GM21619 (cell line): Measurements from ENCODE around the gene NBPF26.
"Not testable (repeated sequence)": the region's sequence is repeated elsewhere in the genome, so short reads cannot be mapped to it uniquely, and the experiment has no call there.

Source experiments
- ATAC-seq: cut with Tn5 transposase; IDR thresholded peaks from one replicate; pipeline ENCODE4 v1.9.1; 2021; ENCODE audit not compliant: unreplicated experiment

Gene NBPF26

DNA sequence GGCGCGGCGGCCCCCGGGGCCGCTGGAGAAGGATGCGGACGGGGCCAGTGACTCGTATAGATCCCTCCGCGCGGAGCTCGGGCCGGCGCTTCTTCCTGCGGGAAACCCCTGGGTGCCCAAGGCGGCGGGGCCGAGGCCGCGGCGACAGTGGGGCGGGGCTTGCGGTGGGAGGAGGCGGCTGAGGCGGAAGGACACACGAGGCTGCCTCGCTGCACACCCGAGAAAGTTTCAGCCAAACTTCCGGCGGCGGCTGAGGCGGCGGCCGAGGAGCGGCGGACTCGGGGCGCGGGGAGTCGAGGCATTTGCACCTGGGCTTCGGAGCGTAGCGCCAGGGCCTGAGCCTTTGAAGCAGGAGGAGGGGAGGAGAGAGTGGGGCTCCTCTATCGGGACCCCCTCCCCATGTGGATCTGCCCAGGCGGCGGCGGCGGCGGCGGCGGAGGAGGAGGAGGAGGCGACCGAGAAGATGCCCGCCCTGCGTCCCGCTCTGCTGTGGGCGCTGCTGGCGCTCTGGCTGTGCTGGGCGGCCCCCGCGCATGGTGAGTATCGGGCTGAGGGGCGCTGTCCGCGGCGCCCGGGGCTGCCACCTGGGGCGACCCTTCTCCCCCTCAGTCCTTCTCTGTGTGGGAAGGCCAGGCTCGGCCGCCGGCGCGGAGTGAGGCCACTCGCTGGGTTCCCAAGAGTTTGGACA lies at the start of gene NBPF26:
Gene NBPF26 (plus strand): TSS at position 231 of the 688 bp plus-strand sequence.
- ATAC-seq, result not testable (repeated sequence)

DNA sequence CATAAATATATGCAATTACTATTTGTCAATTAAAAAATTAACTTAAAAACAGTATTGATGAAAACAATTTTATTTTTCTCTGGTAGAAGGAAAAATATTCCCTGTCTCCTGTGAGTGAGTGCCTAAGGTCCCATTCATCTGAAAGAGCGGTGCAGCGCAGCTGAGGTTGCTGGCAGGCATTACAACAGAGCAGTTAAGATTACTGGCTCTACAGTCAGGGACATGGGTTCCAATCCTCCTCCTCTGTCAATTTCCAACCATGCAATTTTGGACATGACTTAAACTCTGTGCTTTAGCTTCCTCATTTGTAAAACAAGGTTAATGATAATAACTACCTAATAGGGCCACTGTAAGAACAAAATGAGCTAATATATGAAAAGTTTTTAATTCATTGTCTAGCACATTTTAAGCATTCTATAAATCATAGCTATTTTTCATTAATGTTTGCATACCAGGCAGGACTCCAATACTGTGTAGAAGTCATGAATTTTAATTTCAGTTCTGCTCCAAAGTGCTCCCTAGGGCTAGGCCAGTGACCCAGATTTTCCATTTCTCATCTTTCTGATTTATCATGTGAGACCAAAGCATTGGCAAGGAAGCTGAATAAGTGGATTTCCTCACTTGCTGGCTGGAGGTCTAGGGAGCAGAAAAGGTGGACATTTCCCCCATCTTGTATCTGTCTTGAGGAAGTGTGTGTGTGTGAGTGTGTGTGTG lies 43.5 kb upstream of the NBPF26 start:
- ATAC-seq, result not testable (repeated sequence)

DNA sequence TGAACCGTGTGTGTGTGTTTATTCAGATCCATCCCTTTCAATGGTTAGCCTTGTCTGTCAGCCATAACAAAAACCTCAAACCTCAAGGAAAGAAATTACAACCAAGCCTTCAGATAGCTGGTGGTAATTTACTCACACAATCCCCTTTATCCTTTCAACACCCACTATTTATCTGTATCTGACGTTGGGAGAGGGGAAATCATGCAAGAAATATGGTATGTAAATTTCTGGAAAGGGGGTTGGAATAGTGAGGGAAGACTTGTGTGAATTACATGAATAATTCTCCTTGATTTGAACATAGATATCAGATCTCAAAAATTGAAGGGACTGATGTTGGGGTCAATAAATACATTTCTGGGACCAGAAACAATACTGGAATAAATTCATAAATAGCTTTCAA lies 42.8 kb upstream of the NBPF26 start:
- not testable (repeated sequence) for ATAC-seq

DNA sequence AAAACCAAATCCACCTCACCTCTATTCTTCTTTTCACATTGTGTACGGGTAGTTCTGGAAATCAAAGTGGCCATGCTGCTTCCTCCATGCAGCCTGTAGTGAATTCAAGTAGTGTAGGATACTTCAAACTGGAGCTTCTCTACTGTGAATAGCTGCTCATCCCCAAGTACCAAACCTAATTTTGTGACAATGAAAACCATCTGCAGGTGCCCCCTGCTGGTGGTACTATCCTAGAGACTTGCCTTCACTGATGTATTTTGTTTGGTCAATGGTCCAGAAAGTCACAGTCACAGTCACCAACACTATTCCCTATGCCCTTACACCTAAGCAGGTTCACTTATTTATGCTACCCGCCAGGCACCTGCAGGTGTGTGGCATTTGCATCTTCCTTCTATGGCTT lies 39.3 kb upstream of the NBPF26 start:
- ATAC-seq, result not testable (repeated sequence)

DNA sequence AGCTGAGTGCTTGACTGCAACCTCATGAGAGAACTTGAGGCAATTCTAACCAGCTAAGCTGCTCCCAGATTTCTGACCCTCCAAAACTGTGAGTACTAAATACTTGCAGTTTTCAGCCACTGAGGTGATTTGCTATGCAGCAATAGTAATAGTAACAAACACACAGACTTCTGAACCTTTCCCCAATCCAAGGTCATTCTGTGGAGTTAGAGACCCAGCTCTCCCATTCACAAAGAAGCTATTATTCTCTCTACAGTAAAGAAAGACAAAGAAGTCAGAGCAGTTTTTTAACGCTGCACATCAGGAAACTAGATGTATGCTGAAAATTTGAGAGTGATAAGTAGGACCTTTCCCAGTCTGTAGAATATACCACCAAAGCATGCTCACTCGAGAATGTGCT lies 38.1 kb upstream of the NBPF26 start:
- ATAC-seq, result not testable (repeated sequence)

DNA sequence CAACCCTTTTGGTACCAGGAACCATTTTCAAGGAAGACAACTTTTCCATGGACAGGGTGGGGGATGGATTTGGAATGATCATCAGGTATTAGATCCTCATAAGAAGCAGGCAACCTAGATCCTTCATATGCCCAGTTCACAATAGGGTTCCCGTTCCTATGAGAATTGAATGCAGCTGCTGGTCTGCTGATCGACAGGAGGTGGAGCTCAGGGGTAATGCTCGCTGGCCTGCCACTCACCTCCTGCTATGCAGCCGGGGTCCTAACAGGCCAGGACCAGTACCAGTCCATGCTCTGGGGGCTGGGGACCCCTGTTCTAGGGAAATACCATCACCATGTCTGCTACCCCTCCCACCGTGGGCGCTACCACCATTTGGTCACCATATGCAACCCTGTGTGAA lies 36.5 kb upstream of the NBPF26 start:
- not testable (repeated sequence) for ATAC-seq

DNA sequence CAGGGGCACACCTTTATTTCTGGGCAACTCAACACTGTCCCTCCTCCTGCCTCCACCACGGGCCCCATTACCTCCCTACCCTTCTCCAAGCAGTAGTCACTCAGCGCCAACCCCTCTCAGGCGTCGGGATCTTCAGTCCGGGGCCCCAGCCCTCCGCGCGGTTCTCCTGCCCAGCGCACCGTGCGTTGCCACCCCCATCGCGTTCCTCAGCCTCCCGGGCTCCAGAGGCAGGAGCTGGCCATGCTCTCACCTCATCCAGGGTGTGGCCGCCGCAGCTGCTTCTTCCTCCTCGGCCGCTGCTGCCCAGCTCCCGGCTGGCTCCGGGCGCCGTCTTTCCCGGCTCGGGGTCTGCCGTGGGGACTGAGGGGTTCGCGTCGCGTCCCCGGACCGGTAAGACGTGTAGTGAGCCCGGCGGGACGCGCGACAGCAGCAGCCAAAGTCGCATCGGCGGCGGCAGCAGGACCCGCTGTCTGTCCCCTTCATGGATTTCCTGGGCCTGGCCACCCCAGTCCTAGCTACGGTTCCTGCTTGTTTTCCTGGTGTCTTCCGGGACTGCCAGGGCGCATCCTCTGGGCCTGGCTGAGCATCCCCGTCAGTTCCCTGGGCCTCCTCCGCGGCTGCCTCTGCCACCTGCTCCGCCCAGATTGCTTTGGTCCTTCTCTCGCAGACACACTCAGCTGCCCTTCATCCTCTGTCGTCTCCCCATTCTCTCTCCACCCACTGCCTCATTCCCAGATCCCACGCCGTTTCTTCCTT lies 22.8 kb upstream of the NBPF26 start:
- ATAC-seq, result not testable (repeated sequence)

DNA sequence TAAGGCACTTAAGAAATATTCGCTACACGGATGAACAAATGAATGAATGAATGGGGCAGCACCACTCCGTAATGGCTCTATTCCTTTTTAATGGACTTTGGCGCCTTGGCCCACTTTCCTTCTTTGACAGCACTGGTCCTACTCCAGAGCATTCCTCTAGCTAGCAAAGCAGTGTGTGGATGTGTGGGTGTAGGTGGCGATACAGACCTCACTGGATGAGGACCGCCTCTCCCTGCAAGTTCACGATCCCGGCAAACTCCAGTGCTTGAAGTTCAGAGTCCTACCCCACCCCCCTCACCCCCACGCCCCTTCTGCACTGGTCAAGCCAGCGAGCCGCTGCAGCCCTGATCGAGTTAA lies 409 bp upstream of the NBPF26 start:
- not testable (repeated sequence) for ATAC-seq

DNA sequence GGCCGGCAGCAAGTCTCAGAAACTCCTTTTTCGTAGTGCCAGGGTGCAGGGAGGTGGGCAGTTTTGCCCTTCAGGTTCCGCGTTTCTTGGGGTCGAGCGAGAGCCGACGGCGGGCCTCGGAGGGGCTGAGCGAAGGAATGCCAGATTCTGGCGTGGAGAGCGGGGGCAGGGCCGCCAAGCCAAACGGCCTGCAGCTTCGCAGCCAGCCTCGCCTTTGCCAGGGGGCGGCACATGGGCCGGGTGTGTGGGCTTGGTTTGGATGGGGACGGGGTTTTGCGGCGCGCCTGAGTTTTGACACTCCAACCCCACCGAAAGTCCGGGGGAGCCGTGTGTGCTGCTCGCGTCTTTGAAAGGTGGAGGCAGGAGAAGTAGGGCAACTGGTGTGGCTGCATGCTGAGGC lies 762 bp downstream of the NBPF26 start:
- ATAC-seq, result not testable (repeated sequence)

DNA sequence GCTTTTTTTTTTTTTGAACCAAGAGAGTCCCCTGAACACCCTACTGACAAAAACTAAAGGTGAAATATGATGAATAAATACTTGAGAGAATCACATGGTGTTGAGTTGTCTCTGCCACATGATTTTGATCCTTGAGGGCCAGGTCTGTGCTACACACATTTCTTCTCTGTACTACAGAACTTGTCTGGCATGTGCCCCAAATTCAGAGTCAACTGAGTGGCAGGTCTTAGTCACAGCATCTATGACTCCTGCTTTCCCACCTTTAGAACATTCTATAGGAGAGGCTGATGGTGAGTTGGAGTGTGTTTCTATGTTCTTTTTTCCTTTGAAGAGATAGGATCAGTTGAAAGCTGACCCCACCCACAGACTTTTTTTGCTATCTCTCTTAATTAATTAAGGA lies 5.1 kb downstream of the NBPF26 start:
- ATAC-seq, result not testable (repeated sequence)

DNA sequence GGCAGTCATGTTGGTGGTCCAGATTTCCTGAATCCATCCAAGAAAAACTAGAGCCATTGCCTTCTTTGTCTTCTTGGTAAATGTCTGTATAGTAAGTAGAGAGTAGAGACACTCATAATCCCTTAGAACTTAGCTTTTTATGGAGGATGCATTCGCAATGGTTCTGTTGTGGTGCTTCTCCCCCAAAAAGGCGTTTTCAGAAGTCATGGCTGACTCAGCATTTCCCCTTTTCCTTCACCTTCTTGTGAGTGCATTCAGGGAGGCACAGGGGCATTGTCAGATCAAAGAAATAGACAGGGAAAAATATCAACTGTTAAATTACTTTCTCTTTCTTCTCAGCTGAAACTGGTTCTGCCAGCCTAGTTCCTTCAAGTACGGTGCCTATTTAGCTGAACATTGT lies 45.3 kb downstream of the NBPF26 start:
- not testable (repeated sequence) for ATAC-seq

DNA sequence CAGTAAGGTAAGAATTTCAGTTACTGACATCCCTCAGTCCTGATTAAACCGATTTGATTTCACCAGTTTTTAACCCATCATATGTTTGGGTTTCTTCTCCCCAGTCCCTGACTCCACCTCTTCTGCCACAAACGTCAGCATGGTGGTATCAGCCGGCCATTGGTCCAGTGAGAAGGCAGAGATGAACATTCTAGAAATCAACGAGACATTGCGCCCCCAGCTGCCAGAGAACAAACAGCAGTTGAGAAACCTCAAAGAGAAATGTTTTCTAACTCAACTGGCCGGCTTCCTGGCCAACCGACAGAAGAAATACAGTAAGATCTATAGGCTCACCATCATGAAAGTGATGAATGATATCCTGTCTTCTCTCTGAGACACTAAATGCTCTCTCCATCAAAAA lies 81.7 kb downstream of the NBPF26 start:
- ATAC-seq, result not testable (repeated sequence)

DNA sequence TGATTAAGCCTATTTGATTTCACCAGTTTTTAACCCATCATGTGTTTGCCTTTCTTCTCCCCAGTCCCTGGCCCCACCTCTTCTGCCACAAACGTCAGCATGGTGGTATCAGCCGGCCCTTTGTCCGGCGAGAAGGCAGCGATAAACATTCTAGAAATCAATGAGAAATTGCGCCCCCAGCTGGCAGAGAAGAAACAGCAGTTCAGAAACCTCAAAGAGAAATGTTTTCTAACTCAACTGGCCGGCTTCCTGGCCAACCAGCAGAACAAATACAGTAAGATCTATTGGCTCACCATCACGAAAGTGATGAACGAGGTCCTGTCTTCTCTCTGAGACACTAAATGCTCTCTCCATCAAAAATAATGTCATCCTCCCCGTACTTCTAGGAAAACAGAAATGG lies 88.1 kb downstream of the NBPF26 start:
- ATAC-seq, result not testable (repeated sequence)

DNA sequence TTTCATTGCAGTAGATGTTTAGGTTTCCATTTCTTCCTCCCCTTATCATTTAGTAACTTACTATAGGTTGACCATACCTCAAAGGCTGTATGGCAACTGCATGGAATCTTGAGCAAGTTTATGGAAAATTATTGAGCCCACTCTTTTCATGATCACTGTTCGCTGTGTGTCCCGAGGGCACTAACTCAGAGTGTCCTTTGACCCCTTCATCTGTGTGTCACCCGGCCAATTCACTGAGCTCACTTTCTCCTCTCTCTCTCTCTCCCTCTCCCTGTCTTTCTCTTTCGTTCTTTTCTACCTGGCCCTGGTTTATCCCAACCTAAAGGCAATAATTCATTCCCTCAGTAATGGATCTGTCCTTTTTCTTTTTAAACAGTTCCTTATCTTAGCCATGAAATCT lies 101.3 kb downstream of the NBPF26 start:
- not testable (repeated sequence) for ATAC-seq

DNA sequence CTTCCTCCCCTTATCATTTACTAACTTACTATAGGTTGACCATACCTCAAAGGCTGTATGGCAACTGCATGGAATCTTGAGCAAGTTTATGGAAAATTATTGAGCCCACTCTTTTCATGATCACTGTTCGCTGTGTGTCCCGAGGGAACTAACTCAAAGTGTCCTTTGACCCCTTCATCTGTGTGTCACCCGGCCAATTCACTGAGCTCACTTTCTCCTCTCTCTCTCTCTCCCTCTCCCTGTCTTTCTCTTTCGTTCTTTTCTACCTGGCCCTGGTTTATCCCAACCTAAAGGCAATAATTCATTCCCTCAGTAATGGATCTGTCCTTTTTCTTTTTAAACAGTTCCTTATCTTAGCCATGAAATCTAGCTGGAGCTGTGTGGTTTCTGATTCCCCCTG lies 102.9 kb downstream of the NBPF26 start:
- not testable (repeated sequence) for ATAC-seq

DNA sequence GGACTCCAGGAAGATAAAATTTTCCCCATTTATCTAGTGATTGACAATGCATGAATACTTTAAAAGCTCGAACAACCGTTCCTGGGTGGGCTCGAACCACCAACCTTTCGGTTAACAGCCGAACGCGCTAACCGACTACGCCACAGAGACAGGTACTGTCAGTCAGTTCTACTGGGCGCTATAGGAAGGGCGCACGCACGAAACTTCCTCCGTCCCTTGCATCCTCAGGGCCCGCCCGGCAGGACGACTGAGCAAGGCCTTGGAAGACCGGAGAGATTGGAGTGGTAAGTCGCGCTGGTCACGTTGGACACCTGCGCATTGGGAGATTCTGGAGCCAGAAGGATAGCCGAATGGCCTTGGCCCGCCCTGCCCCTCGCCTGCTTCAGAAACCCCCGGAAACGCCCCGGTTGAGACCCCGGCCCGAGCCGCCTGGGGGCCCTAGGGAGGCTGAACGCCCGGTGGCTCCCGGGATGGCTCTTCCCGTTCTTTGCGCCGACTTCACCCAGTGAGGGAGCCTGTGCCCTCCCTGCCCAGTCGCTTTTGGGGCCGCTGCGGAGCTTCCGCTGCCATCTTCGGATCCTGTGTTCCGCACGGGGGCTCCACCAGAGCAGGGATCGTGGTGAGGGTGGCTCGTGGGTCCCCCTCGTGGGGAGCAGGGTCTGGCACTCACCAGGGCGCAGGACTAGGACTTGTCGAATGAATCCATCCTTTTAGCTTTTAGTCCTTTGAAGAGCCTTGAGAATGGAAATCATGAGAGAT lies 120.6 kb downstream of the NBPF26 start:
- not testable (repeated sequence) for ATAC-seq

DNA sequence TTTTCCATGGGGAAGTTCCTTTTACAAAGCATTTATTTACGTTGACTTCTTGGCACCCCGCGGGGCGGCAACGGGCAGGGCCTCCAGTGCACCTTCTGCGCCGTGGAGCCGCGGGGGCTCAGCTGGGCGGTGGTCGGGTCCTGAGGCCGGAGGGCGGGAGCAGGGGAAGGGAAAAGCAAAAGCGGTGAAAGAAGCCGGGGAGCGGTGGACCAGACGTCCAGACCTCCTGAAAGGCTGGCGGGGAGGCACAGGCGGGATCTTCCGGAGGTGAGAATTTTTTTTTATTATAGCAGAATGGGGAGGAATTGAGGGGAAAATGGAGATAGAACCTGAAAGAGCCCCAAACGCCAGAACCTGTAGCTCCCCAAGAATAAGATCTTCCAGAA lies 121.2 kb downstream of the NBPF26 start:
- ATAC-seq, result not testable (repeated sequence)

DNA sequence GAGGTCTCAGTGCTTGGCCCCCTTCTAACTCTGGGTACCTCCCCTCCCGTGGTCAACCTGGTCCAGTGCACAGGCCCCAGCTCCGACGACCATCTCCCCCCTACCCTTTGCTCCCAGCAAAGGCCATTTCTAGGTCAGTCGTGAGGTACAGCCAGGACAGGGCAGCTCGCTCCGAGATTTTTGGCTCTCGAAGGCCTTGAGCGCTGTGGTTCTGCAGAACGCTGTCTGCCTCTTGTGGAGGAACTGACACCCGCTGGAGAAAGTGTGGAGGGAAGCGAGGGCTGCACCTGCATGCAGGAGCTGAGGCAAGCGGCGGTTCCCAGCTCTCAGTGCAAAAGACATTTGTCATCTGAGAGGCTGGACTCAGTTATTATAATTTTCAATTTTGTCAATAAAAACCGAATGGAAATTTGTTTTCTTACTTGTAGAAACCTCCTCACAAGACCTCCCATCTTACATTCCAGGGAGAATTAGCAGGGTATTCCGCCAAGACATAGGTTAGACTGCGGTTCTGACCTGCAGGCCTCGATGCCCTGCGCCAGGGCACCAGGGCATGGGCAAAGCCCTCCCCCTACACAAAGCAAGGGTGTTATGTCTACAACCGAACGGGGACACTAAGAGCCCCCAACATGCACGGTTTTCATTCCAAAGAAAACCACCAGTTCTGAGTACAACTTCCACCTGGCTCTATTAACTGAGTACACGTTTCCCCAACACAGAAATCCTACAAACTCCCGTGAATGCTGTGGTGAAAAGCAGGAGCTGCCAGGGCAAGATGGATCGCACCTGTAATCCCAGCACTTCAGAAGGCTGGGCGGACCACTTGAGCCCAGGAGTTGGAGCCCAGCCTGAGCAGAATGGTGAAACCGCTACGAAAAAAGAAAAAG lies 125.9 kb downstream of the NBPF26 start:
- not testable (repeated sequence) for ATAC-seq

DNA sequence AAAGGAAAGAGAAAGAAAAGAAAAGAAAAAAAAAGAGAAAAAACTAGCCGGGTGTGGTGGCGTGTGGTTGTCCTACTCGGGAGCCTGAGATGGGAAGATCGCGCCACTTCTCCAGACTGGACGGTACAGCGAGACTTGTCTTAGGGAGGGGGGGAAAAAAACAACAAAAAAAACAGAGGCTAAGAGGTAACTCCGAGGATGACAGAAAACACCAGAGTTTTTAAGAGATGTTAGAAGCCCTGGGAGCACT lies 126.5 kb downstream of the NBPF26 start:
- not testable (repeated sequence) for ATAC-seq
